Mesenteric fat pad (tissue), 1 donor: Measurements from ENCODE around the gene BAMBI. TPM values are rescaled to one million over a fixed set of nuclear protein-coding genes. Genes with fewer than 3 reads are reported as not detected.

Experiments used
- total RNA-seq: library from RNA; stranded (reverse); fragmentation: NEBNext Ultra II Directional; extraction: Animal tissue kit (Norgen Biotek cat#: 25700); gene quantifications from one replicate; pipeline ENCODE4 v1.2.1, GENCODE V29; 2021
- donor health status: DM: yes; HTN: yes; CAD: no.

BAMBI gene
- total RNA-seq, 1 donor from 2014 or later = 14.3 TPM

Other genes starting within 250 kb of the BAMBI start
- gene WAC, start 144.4 kb upstream of the BAMBI start, total RNA-seq = 107 TPM